T-helper 1 cell treated with Interleukin-12 subunit alpha and Interleukin-12 subunit beta and Interleukin-4 antibody, amounts not matched to agents 30 ng/mL and 1 ng/mL, for 36 hours (primary cell): Measurements from ENCODE around the gene CXCL17. TPM values are rescaled to one million over a fixed set of nuclear protein-coding genes. Genes with fewer than 3 reads are reported as not detected.

Experiments used
- intact Hi-C: fragments of 100-400 bp; cut with micrococcal nuclease; formaldehyde crosslinking; loops from one replicate; pipeline ENCODE4 v1.15.1; 2024
- total RNA-seq: library from RNA; stranded (reverse); gene quantifications from 2 replicates; pipeline ENCODE4 v1.2.3, GENCODE V29; 2022

Gene CXCL17
- total RNA-seq, 1 donor from 2014 or later, result not detected

DNA sequence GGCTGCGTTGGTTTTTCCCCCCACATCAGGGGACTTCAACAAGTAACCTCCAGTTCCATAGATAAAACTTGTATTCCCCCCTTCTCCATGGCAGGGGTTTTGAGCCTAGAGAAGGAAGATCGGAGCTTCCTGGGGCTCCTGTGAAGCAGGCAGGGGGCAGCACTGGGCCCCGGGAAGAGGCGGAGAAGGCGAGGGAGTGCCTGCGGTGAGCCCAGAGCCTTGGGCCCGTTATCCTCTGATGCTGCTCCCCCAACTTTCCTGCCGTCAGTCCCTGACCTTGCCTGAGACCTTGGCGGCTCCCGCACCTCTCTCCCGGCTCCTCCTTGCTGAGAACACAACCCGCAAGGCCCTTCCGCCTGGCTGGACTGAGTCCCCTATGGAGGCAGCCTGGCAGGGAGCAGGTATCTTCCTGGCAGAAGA is 18.0 kb downstream of the CXCL17 start:
- intact Hi-C loops, result no loop called here

DNA sequence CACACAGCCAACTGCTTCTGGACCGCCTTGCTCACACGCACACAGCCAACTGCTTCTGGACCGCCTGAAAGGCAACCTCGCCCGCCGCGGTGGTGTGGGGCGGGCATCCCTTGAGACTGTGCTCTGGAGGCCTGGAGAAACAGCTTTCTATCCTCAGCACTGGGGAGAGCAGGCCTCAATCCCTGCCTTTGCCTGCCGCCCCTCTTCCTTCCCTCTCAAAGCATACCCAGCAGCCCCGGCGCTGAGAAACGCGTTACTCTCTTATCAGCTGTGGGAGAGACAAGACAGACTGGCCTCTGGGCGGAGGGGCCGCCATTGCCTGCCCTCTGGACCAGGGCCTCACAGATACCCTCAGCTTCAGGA is 18.4 kb downstream of the CXCL17 start:
- intact Hi-C loops, result no loop called here

DNA sequence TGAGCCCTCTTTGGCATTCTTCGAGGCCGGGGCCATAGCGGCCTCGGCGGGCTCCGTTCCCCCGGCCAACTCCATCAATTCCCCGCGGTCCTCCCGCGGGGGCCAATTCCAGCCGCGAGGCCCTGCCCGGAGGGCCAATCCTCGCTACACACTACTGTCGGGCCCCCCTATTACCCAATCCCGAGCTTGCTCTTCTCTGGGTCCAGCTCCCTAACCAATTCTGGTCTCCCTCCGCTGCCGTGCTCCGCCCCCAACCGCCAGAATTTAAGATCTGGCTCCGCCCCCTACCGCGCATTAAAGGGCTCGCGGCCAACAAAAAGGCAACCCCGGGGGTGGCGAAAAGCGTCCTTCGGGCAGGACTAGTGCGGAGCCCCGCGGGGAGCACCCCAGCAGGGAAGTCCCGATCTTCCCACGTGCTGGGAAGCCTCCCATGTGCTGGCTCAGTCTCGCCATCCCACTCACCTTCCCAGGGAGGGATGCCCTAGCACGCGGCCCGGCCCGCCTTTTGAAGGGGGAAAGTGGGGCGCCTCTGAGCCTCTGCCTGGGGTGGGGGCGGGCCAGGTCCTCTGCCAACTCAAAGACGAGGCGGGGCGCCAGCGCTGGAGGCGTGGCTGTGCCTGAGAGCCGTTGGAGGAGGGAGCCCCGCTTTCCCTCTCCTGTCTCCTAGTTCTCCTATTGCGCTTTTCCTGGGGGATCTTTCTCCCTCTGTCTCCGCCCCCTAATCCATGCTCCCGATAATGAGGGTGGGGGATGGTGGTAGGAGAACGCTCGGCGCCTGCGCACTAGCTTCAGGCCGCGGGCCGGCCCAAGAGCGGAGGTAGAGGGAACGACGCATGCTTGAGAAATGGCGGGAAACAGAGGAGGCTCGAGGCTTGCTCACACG is 19.0 kb downstream of the CXCL17 start:
- intact Hi-C loops, result loop anchor here (1.0 kb wide), 11 partner anchors 22 to 348 kb away; partner anchors contain the start of genes DEDD2, GSK3A, MEGF8 and PAFAH1B3

DNA sequence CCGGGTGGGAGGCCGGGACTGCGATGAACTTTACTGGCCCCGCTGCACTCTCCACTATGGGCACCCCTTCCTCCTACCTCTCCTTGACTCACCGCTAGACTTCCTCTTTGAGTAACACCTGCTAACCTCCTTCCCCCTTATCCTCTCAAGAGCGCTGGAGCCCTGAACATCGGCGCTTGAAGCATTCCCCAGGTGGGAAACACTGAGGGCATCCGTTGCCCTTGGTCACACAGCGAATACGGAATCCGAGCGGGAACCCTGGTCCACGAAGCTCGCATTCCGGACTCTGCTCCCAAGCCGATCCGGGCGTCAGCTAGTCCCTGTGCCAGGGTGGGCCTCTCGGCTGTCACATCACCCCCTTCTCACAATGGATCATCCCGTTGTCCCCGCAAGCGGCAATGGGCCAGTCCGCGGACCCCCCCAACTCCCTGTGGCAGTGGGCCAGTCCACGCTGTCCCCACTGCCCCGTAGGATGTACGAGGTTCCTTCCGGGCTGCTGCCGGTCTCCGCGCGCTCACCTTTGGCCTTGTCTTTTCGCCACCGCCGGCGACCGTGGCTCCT is 19.8 kb downstream of the CXCL17 start:
- intact Hi-C loops, result loop anchor here (1.0 kb wide), 11 partner anchors 22 to 348 kb away; partner anchors contain the start of genes DEDD2, GSK3A, MEGF8 and PAFAH1B3

DNA sequence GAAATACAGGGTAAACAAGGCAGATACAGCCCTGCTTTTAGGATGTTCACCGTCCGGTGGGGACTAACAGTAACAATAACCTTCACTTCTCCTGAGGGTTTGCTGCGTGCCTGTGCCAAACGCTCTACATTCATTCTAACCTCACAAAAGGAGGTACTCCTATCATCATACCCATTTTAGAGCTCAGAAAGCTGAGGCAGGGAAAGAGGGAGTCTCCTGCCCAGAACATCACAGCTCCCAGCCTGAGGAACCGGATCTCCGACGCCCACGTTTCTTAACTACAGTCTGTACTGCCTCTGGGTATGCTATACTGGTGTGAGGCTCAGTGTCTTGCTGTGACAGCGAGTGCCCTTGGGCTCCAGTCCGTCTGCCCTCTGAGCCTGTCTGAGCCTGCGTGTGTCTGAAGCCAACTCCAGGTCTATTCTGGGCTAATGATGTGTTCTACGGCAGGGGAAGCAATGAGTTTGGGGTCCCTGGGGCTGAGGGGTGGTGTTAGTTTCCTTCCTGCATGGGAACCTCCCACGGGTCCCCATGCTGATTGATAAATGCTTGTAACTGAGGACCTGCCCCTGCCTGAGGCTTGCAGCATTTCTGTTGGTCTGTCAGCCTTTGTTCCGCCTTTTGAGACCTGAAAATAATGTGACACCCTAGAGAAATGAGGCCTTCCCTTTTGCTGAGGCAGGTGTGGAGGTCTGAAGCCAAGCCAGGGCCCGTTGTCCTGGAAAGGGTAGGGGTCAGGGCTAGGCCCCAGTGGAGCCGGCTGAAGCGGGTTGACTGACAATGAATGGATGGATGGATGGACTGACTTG is 20.4 kb downstream of the CXCL17 start:
- intact Hi-C loops, result no loop called here

DNA sequence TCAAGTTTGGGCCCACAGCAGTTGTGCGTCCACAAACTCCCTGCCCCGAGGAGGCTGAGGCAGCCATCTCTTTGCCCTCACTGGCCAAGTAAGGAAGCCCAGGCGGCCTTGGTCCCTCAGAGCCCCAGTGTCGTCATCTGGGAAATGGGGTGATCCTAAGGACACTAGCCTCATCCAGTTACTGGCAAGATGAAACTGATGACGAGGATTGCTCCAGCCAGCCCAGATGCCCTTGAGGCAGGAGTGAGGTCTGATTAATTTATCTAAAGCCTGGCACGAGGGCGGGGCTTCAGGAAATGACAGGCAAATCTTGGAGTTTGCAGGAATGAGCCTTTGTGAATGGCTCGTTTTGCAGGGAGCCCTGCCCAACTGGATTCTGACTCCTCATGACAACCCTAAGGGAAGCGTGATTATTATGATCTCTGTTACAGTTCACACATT is 21.1 kb downstream of the CXCL17 start:
- intact Hi-C loops, result no loop called here

DNA sequence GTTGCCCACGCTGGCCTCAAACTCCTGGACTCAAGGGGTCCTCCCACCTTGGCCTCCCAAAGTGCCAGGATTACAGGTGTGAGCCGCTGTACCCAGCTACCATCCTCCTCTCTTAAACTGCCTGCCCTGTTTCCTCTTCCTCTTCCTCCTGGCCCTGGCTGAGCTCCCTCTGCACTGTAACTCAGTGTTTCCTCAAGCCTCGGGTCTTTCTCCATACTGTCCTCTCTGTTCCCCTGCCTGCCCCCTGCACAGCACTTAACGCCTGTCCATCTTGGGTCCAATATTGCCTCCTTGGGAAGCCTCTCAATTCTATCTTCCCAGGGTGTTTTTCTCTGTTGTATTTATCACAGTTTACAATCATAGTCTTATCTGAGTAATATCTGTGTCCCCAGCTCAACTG is 21.6 kb downstream of the CXCL17 start:
- intact Hi-C loops, result no loop called here

DNA sequence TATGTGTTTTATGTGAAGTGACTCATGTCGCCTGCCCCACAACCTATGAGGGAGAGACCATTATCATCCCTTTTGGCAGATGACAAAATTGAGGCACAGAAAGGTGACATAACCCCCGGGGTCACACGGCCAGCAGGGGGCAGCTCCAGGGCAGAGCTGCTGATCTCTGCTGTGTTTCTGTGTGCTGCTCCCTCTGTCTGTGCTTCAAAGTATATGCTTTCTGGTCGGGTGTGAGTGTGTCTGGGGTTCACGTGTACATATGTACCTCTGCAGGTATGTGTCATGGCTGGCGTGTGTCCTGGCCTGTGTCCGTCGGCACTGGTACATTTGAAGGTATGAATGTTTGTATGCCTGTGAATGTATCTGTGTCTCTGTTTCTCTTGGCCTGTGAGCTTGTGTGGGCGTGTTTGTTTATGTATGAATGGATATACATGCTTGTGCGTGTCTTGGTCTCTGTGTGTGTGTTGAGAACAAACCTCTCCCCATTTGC is 22.6 kb downstream of the CXCL17 start:
- intact Hi-C loops, result loop anchor here (1.0 kb wide), 5 partner anchors 13 to 312 kb away; no protein-coding TSS in a partner anchor

DNA sequence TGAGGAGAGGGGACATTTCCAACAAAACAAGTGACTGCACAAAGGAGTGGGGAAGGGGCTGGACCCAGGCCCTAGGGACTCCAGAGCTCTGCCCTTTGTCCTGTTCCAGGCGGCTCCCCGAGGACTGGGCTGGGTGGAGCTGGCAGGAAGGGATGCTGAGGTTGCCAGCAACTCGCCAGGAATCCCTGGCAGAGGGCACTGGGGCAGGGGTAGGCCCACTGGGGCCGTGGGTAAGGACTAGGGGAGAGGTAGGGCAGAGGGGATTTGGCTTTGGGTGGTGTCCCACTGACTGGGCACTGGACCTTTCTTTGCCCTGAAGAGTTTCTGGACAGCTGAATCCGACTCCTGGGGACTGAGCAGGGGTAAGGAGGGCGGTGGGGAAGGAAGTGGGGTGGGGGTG is 23.4 kb downstream of the CXCL17 start:
- intact Hi-C loops, result no loop called here

DNA sequence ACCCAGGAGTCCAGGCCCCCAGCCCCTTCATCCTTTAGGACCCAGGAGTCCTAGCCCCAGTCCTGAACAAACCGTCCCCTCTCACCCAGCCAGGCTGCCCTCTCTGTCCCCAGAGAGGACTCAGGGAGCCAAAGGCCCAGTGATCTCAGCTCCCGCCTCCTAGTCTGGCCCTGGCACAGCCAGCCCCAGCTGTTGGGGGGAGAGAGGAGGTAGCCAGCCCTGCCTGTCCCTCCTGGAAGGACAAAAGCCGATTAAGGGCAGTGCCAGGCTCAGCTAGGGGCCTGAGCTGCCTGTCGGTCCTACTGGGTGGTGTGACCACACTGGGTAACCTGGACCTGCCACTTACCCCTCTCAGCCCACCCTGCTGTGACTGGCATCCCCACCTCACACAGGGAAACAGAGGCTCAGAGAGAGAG is 30.1 kb downstream of the CXCL17 start:
- intact Hi-C loops, result no loop called here

DNA sequence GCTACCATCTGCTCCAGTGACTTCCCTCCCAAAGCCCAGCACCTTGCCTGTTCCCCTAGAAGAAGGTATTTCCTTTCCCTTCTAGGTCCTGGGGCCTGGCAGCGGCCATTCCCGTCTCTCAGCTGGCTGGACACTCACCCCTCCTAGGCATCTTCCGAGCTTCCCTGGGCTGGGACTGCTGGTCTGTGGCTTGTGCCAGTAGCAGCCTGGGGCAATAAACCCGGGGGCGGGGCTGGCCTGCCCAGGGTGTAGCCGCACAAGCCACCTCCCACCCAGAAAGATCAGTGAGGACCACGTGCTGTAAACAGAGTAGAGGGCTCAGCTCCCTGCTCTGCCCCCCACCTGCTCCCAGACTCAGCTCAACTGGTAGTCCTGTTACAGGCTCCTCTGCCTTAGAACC is 30.5 kb downstream of the CXCL17 start:
- intact Hi-C loops, result no loop called here

DNA sequence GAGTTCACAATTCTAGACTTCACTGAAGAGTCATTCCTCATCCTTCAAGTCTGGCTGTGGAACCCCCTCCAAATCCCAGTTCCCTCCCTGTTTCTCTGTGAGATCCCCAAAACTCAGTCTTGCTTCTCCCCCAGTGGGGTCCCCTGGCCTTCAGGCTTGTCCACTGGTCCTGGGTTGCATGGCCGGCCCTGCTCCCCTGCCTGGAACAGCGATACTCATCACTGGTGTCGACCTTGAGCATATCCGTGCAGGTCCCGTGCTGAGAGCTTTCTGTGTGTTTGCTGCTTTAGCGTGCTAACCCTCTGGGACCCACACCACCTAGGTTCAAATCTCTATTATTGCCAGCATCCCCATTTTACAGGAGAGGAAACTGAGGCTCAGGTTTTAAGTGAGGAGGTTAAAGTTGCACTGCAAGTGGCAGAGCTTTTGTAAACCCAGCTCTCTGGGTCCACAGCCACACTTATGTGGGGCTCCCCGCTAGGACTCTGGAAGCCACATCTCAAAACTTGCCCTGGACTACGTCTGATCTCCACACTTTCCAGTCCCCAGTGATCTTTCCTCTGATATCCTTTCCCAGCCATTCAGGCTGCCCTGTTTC is 31.1 kb downstream of the CXCL17 start:
- intact Hi-C loops, result no loop called here

DNA sequence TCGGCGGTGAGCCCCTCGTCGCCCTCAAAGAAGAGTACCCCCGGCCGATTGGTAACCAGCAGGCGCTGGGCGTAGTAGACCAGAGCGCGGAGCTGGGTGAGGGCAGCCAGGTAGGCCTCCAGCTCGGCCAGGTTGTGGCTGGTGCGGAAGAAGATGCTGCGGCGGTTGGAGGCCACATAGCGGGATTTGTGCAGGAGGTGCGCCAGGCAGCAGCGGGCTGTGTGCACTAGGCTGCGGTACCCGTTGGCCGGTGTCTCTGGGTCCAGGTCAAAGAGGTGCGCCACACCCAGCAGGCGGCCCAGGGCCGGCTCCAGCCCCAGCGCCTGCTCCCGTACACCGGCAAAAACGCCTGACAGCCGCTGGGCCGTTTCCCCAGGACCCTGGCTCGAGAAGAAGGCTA is 32.4 kb downstream of the CXCL17 start:
- intact Hi-C loops, result no loop called here

DNA sequence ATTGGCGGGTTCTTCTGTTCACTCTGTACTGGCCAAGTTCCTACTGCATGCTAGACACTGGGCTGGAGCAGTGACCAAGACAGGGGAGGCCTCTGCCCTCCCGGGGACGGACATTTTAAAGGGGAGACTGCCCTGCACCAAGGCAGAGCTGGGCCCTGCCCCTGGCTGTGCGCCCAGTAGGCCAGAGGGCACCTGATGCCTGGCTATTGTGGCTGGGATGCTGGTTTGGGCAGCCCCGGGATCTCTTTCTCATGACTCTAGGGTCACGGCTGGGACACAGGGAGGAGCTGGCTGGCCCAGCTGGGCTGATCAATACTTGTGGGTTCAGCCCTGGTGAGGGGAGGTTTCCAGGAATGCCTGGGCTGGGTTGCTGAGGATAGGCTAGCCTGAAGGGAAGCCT is 33.3 kb downstream of the CXCL17 start:
- intact Hi-C loops, result no loop called here

DNA sequence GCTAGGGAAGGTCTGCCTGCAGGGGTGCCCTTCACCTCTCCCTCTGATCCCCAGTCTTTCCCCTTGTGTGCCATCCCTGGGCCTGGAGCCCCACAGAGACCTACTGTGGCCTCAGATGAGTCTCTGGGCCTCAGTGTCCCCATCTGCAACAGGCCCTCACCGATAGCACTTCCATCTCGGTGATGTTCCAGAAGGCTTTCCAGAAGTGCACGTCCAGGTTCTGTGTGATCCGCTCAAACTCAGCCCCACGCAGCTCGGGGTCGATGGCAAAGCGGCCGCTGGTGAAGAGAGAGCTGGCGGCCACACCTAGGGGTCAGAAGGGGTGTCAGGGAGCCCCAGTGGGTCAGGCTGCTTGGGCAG is 35.0 kb downstream of the CXCL17 start:
- intact Hi-C loops, result no loop called here

DNA sequence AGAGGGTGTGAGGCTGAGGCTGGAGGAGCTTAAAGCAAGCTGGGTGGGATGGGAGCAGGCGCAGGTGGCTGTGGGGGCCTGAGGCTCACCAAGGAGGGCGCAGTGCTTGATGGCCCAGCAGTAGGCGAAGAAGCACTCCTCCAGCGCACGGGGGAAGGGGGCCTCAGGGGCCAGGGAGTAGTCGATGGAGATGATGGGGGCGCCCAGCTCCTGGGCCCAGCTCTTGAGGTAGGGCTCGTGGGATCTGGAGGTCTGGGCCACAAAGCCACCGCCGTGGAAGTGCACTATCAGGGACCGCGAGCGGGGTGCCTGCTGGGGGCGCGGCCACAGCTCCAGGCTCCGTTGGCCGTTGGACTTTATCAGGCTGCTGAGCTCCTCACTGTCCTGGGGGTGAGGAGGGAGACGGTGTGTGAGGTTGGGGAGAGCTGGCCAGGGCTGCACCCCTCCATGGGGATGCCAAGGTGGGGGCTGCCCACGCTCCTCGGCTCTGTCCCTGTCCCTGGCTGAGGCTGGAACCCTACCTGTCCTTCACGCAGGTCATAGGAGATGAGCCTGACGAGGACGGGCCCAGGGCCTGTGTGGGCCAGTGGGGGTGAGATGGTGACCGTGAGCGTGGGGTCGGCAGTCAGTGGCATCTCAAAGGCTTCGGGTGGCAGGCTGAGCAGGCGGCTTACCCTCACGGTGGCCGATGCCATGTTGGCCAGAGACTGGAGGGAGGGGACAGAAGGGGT is 35.5 kb downstream of the CXCL17 start:
- intact Hi-C loops, result no loop called here

DNA sequence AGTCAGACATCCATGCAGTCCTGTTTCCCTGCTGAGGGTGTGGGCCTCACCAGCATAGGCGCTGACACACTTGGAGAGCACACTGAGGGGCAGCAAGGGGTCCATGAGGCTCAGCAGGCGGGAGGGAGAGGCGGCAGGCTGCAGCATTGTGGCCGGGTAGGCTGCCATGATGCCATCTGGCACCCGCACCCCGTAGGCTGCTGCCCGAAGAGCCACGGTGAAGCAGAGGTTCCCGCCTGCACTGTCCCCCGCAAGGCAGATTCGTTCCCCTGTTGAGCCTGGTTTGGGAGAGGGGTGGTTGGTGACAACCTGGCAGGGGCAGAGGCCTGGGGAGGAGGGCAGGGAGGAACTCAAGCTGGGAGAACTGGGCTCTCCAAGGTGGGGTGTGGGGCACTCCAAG is 36.6 kb downstream of the CXCL17 start:
- intact Hi-C loops, result no loop called here

DNA sequence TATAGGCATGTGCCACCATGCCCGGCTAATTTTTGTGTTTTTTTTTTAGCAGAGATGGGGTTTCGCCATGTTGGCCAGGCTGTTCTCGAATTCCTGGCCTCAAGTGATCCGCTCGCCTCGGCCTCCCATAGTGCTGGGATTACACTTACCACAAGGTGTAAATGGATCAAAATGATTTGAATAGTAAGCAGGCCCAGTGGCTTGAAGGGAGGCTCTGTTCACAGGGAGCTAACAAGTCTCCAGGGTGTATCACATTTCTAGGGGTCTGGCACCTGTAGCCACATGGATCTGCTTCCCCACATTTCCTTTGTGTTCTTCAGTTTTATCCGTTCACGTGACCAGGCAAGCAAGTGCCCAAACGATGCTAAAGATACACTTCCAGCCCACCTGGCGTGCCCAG is 39.2 kb downstream of the CXCL17 start:
- intact Hi-C loops, result no loop called here

DNA sequence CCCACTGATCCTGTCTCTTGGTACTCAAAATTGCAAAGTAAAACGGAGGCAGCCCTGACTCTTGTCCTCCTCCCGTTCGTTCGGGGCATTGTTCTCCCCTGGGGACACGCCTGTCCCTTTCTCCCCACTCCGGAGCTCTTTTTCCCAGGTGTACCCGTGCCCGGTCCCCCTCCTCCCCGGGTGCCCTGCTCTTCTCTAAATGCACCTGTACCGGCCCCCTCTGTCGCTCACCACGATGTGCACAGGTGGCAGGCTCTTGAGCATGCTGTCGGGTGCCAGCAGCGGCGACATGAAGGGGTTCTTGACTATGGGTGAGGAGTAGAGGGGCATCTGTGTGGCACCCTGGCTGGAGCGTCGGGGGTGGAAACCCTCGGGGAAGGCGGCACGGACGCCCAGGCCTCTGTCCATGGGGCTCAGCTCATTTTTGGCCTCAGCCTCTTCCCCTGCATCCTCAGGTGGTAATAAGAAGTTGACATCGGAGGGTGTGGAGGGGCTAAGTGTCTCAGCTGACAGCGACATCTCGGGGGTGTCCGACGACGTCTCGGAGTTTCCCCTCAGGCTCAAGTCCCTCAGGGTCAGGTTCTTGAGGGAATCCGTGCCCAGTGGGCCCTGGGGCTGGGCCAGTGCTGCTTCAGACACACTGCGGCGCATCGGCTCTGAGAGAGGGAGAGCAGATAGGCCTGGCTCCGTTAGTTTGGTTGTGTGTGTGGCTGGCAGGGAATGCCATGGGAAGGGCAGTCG is 40.2 kb downstream of the CXCL17 start:
- intact Hi-C loops, result loop anchor here (1.0 kb wide), 1 partner anchor 36 kb away; no protein-coding TSS in a partner anchor
